T-cell (primary cell): ENCODE measurements around the gene COL23A1. TPM values are rescaled to one million over a fixed set of nuclear protein-coding genes. Genes with fewer than 3 reads are reported as not detected.

Experiments used
- ATAC-seq, 4 experiments: fragments of 200-7000 bp in 3 of 4; fragments of 150-1000 bp in 1 of 4; cut with Tn5 transposase; replicated peaks in 1 of 4; 1 replicate in 3 of 4; 2 replicates in 1 of 4; pipeline ENCODE4 v1.10.0; 2021; ENCODE audit warnings: moderate library complexity in 3 of 4, mild to moderate bottlenecking in 2 of 4, moderate number of reproducible peaks in 1 of 4
- CTCF ChIA-PET, 2 donors: fragments of 300-600 bp; sonication (Branson Sonifier 250); formaldehyde crosslinking; loops; one replicate each; lab custom pipeline; 2022; ENCODE audit warnings: antibody characterized with exemption in 2 of 2; lab: Charles Lee
- POLR2A ChIA-PET, 2 donors: fragments of 300-600 bp; sonication (Branson Sonifier 250); formaldehyde crosslinking; loops; one replicate each; lab custom pipeline; 2022; ENCODE audit warnings: antibody characterized with exemption in 2 of 2; lab: Charles Lee
- DNase-seq, 35 experiments: peaks; one replicate each; pipeline versions ENCODE4 v3.0.0 to v3.0.0-alpha.2; 2013 to 2023
- H3K27ac ChIP-seq: one replicate; pipeline ENCODE4 v1.5.1; 2013; ENCODE audit warnings: low read length
- H3K27me3 ChIP-seq, 2 experiments: replicated peaks in 1 of 2; 1 replicate in 1 of 2; 2 replicates in 1 of 2; pipeline versions ENCODE4 v1.6.1 to v1.7.0; 2013; ENCODE audit warnings: low read length in 1 of 2, mixed read lengths in 1 of 2; ENCODE audit not compliant: control insufficient read depth in 2 of 2, insufficient read depth in 2 of 2; ENCODE audit errors: extremely low read depth in 1 of 2
- H3K36me3 ChIP-seq, 2 donors: 1 replicate in 1 of 2; 2 replicates in 1 of 2; pipeline versions ENCODE4 v1.6.1 to v1.7.0; 2013; ENCODE audit warnings: low read length in 1 of 2; ENCODE audit not compliant: control insufficient read depth in 2 of 2, insufficient read depth in 1 of 2; ENCODE audit errors: extremely low read depth in 1 of 2
- H3K4me1 ChIP-seq, 2 experiments: 1 replicate in 1 of 2; 2 replicates in 1 of 2; pipeline versions ENCODE4 v1.6.1 to v1.7.0; 2013; ENCODE audit warnings: low read length in 2 of 2, mixed read lengths in 1 of 2; ENCODE audit not compliant: insufficient read depth in 2 of 2, control insufficient read depth in 1 of 2; ENCODE audit errors: extremely low read depth in 1 of 2
- H3K4me3 ChIP-seq, 2 donors: 1 replicate in 1 of 2; 2 replicates in 1 of 2; pipeline versions ENCODE4 v1.5.1 to v1.7.0; 2013; ENCODE audit warnings: mild to moderate bottlenecking in 2 of 2, low read length in 1 of 2, moderate library complexity in 1 of 2; ENCODE audit not compliant: control insufficient read depth in 1 of 2; ENCODE audit errors: extremely low read depth in 1 of 2
- H3K9me3 ChIP-seq: 2 replicates; pipeline ENCODE4 v1.7.0; 2013
- H3K27ac Mint-ChIP-seq, 2 donors: one replicate each; pipeline ENCODE4 v1.8.0; 2020 to 2021; ENCODE audit warnings: mild to moderate bottlenecking in 2 of 2, mixed read lengths in 2 of 2
- H3K27me3 Mint-ChIP-seq, 2 donors: one replicate each; pipeline ENCODE4 v1.8.0; 2021 to 2022; ENCODE audit warnings: mixed read lengths in 2 of 2
- H3K36me3 Mint-ChIP-seq: one replicate; pipeline ENCODE4 v1.8.0; 2021; ENCODE audit warnings: mixed read lengths
- H3K4me1 Mint-ChIP-seq, 3 donors: one replicate each; pipeline ENCODE4 v1.8.0; 2020 to 2022; ENCODE audit warnings: mixed read lengths in 3 of 3, mild to moderate bottlenecking in 1 of 3
- H3K4me3 Mint-ChIP-seq, 3 donors: one replicate each; pipeline ENCODE4 v1.8.0; 2020 to 2022; ENCODE audit warnings: mild to moderate bottlenecking in 3 of 3, mixed read lengths in 3 of 3, moderate library complexity in 3 of 3
- H3K9me3 Mint-ChIP-seq, 3 donors: one replicate each; pipeline ENCODE4 v1.8.0; 2020 to 2022; ENCODE audit warnings: mixed read lengths in 3 of 3
- WGBS: methylation state at CpG from one replicate; pipeline ENCODE4 v1.1.5; 2013; ENCODE audit warnings: missing lambda C conversion rate; ENCODE audit not compliant: insufficient coverage; 5-methylcytosine and 5-hydroxymethylcytosine counted together
- total RNA-seq, 35 experiments: library from RNA in 6 of 35; stranded (reverse) in 6 of 35; fragments of 120-200 nt in 1 of 35; gene quantifications; one replicate each; pipeline versions ENCODE4 v1.2.1 to v1.2.4 and lab custom pipeline; 2013 to 2026

COL23A1 gene
- total RNA-seq, 5 donors from 2014 or later (not counting 1 experiment from before 2014, with no cell fraction given) = 0.07 to 0.13 TPM; not detected in 3

DNA sequence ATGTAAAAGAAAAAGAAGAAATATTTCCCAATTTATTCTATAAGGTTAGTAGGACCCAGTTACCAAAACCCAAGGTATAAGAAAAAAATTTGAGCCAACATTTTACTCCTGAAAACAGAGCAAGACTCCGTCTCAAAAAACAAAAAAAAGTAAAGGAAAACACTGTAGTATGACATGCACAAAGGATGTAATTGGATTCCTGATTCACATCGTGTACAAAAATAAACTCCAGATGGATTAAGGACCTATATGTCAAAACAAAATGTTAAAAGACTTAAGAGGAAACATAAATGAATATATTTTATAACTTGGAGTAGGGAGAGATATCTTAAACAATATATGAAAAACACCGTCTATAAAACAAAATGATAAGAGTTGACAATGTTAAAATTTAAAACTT is 371.4 kb downstream of the COL23A1 start:
- H3K4me1 Mint-ChIP-seq = peaks cover 32 to 65% (median 41%) of the 10 kb centered on the region in 3 donors
- ChIA-PET POLR2A (no interaction called here), CTCF (no interaction called here)
- no peak overlapping the region for H3K27ac Mint-ChIP-seq
- H3K4me3 Mint-ChIP-seq = no peak overlapping the region
- no peaks in the 10 kb centered on the region for H3K9me3 Mint-ChIP-seq
- no peak for ATAC-seq
- no peaks in the 10 kb centered on the region for H3K27me3 Mint-ChIP-seq
- WGBS = no CpG with 5 or more reads among the region's 3 CpGs
- peaks cover 37% of the 10 kb centered on the region for H3K36me3 Mint-ChIP-seq
- H3K27me3 ChIP-seq = no peaks in the 10 kb centered on the region
- no peak overlapping the region for H3K27ac ChIP-seq
- H3K36me3 ChIP-seq = peaks cover 29 to 57% of the 10 kb centered on the region in 2 donors
- H3K4me1 ChIP-seq = peaks cover 3 to 12% of the 10 kb centered on the region in 2 experiments
- no peaks in the 10 kb centered on the region for H3K9me3 ChIP-seq
- H3K4me3 ChIP-seq = no peak overlapping the region
- no peak for DNase-seq

DNA sequence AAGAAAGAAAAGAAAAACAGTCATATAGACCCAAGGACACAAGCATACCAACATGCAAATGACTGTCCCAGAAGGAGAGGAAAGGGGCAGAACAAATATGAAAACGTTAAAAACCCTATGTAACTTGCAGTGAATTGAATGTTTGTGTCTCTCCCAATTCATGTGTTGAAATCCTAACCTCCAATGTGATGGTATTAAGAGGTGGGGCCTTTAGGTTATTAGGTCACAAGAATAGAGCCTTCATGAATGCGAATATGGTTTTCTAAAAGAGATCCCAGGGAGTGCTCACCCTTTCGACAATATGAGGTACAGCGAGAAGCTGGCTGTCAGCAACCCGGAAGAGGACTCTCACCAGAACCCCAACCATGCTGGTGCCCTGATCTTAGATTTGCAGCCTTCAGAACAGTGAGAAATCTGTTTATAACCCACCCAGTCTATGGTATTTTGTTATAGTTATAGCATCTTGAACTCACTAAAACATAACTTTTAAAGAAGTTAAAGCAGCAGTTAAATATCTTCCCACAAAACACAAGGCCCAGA is 371.9 kb downstream of the COL23A1 start:
- no peaks in the 10 kb centered on the region for H3K27me3 ChIP-seq
- Mint-ChIP-seq H3K27me3 (no peaks in the 10 kb centered on the region), H3K4me1 (peaks cover 33 to 63% (median 43%) of the 10 kb centered on the region in 3 donors), H3K4me3 (no peak overlapping the region), H3K27ac (no peak overlapping the region), H3K9me3 (no peaks in the 10 kb centered on the region), H3K36me3 (peaks cover 42% of the 10 kb centered on the region)
- H3K36me3 ChIP-seq = peaks cover 29 to 61% of the 10 kb centered on the region in 2 donors
- H3K4me1 ChIP-seq = peaks cover 3 to 12% of the 10 kb centered on the region in 2 experiments
- no CpG with 5 or more reads among the region's 5 CpGs for WGBS
- ATAC-seq (no peak), DNase-seq (no peak)
- H3K9me3 ChIP-seq = no peaks in the 10 kb centered on the region
- ChIA-PET POLR2A (no interaction called here), CTCF (no interaction called here)
- H3K27ac ChIP-seq = no peak overlapping the region
- H3K4me3 ChIP-seq = no peak overlapping the region

DNA sequence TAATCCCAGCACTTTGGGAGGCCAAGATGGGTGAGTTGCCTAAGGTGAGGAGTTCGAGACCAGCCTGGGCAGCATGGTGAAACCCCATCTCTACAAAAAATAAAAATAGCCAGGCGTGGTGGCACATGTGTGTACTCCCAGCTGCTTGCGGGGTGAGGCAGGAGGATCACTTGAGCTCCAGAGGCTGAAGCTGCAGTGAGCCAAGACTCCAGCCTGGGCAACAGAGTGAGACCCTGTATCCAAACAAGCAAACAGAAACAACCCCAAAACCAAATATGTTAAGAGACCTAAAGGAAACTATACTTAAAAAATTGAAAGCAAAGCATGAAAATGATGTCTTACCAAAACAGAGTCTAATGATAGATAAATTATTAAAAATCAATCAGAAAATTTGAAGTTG is 373.4 kb downstream of the COL23A1 start:
- ChIA-PET CTCF (no interaction called here), POLR2A (no interaction called here)
- WGBS = no CpG with 5 or more reads among the region's 3 CpGs

DNA sequence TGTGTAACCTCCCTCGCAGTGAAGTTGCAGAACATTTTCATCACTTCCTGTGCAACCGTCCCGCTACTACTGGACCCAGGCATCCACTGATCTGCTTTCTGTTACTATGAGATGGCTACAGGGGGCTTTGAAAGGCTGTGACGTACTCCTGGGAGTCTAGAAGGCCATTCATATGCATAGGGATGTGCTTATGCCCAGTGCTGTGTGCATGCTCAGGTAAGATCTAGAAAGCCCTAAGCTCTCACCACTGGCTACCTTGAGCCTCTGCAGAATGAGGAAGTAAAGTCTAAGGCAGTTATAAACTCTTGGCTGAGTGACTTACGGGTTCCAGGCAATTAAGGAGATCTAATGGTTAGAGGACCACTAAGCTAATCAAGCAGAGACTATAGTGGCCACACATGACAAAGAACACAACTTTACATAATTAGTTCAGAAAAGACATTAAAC is 374.1 kb downstream of the COL23A1 start:
- no peaks in the 10 kb centered on the region for H3K27me3 Mint-ChIP-seq

More for the DNA sequence above, 373.4 kb downstream of the COL23A1 start:
- Mint-ChIP-seq H3K27me3 (no peaks in the 10 kb centered on the region), H3K36me3 (peaks cover 42% of the 10 kb centered on the region), H3K9me3 (no peaks in the 10 kb centered on the region), H3K4me1 (peaks cover 25 to 52% (median 38%) of the 10 kb centered on the region in 3 donors), H3K27ac (no peak overlapping the region), H3K4me3 (no peak overlapping the region)
- DNase-seq (no peak), ATAC-seq (no peak)
- no peaks in the 10 kb centered on the region for H3K27me3 ChIP-seq
- peaks cover 27 to 66% of the 10 kb centered on the region in 2 donors for H3K36me3 ChIP-seq
- no peak overlapping the region for H3K4me3 ChIP-seq
- H3K27ac ChIP-seq = no peak overlapping the region
- H3K4me1 ChIP-seq = peaks cover 3 to 18% of the 10 kb centered on the region in 2 experiments
- no peaks in the 10 kb centered on the region for H3K9me3 ChIP-seq

DNA sequence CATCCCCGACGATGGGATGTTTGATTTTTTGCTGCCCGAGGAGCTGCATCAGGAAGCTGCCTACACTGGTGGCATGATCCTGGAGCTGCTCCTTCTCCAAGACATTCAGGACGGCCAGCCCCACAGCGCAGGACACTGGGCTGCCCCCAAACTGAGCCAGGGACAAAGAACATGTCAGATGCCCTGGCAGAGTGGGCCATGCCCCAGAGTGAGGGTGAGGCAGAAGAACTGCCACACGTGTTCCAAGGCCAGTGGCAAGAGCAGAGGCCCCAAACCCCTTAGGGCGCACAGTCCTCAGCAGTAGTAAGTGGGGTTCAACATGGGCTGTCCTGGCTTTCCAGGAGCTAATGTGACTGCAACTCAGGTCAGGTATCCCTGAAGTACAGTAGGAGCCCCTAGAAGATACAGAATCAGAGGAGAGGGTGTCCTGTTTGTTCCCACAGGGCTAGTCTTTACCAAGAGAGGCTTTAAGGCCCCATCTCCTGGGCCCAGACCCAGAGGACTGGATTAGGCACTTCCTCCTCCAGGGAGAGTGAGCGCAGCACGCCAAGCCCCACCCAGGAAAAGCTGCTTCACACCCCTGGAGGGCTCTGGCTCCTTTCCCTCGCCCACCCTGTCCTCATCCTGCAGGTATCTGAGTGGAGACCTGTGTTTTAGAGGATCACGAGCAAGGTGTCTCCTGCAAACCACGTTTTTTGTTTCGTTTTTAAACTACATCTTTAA is 374.8 kb downstream of the COL23A1 start:
- Histone ChIP-seq H3K4me3 (no peak overlapping the region), H3K27me3 (no peaks in the 10 kb centered on the region), H3K9me3 (no peaks in the 10 kb centered on the region), H3K36me3 (peaks cover 20 to 77% of the 10 kb centered on the region in 2 donors), H3K4me1 (peaks cover 0 to 18% of the 10 kb centered on the region in 2 experiments), H3K27ac (no peak overlapping the region)
- ATAC-seq (peak in 2 of 4 experiments; percentile 9 to 17), DNase-seq (no peak)
- Mint-ChIP-seq H3K36me3 (peaks cover 41% of the 10 kb centered on the region), H3K27ac (no peak overlapping the region), H3K9me3 (no peaks in the 10 kb centered on the region), H3K27me3 (no peaks in the 10 kb centered on the region), H3K4me1 (peaks cover 12 to 39% (median 28%) of the 10 kb centered on the region in 3 donors), H3K4me3 (no peak overlapping the region)
- CTCF ChIA-PET = no interaction called here
- 85% methylated on average over 6 of the region's 13 CpGs for WGBS
- POLR2A ChIA-PET = no interaction called here

More for the DNA sequence above, 374.1 kb downstream of the COL23A1 start:
- peaks cover 21 to 71% of the 10 kb centered on the region in 2 donors for H3K36me3 ChIP-seq
- ATAC-seq (no peak), DNase-seq (no peak)
- no peaks in the 10 kb centered on the region for H3K9me3 ChIP-seq
- H3K9me3 Mint-ChIP-seq = no peaks in the 10 kb centered on the region
- ChIA-PET POLR2A (no interaction called here), CTCF (no interaction called here)
- H3K4me3 Mint-ChIP-seq = no peak overlapping the region
- peak overlapping the region in 1 of 2 donors; percentile 38 for H3K27ac Mint-ChIP-seq
- peaks cover 1 to 18% of the 10 kb centered on the region in 2 experiments for H3K4me1 ChIP-seq
- H3K27me3 ChIP-seq = no peaks in the 10 kb centered on the region
- no peak overlapping the region for H3K4me3 ChIP-seq
- H3K4me1 Mint-ChIP-seq = peaks cover 19 to 45% (median 33%) of the 10 kb centered on the region in 3 donors
- H3K36me3 Mint-ChIP-seq = peaks cover 40% of the 10 kb centered on the region
- 95% methylated on average over 4 of the region's 5 CpGs for WGBS
- H3K27ac ChIP-seq = no peak overlapping the region

DNA sequence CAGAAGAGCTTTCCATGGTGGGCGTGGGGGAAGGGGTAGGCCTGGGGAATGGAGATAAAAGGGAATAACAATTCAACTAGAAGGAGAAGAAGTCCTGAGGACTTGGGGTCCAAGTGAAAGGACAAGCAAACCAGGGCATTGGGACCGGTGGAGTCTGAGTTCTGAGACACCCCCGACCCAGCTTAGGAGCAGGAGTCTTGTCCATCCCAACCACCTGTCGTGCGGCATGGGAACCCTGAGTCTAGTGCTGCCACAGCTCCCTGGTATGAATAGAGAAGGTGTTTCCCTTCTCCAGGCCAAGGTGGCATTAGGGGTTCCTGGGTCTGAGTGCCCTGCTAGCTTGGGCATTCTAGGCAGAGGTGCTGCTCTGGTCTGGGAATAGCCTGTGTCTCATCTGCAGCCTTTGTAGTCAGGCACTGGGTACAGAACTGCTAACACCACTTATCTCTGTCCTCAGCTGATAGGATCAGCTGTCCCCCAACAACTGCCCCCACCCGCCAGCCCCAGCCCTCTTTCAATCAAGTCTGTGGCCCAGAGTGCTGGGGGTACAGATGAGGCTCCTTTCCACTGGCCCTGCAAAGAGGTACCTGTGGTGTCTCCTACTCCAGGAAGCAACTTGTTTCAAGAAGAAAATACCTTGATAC is 375.9 kb downstream of the COL23A1 start:
- WGBS = 91% methylated on average over 5 of the region's 6 CpGs
- H3K27me3 ChIP-seq = no peaks in the 10 kb centered on the region
- H3K36me3 ChIP-seq = peaks cover 20 to 85% of the 10 kb centered on the region in 2 donors
- DNase-seq (no peak), ATAC-seq (no peak)
- no peak overlapping the region for H3K4me3 ChIP-seq
- ChIA-PET CTCF (no interaction called here), POLR2A (interaction anchor here (1.1 kb wide), 2 partner anchors 10 to 13 kb away, joined by 3 read pairs; partner anchors contain the start of gene HNRNPAB (in 1 of the 2))
- H3K36me3 Mint-ChIP-seq = peaks cover 51% of the 10 kb centered on the region
- no peaks in the 10 kb centered on the region for H3K9me3 Mint-ChIP-seq
- H3K4me1 Mint-ChIP-seq = peaks cover 17 to 39% (median 26%) of the 10 kb centered on the region in 3 donors
- H3K27me3 Mint-ChIP-seq = no peaks in the 10 kb centered on the region
- no peak overlapping the region for H3K4me3 Mint-ChIP-seq
- H3K27ac Mint-ChIP-seq = peak overlapping the region; percentile 71 to 73
- no peaks in the 10 kb centered on the region for H3K9me3 ChIP-seq
- H3K27ac ChIP-seq = no peak overlapping the region
- H3K4me1 ChIP-seq = peaks cover 0 to 23% of the 10 kb centered on the region in 2 experiments
